Thoracic aorta (tissue), 2 donors: ENCODE results near the gene CFAP251. TPM values are rescaled to one million over a fixed set of nuclear protein-coding genes. Genes with fewer than 3 reads are reported as not detected.

Experiments used
- ATAC-seq: fragments of 150-250 bp; one replicate; pipeline ENCODE4 v1.8.0; 2017; ENCODE audit warnings: low read depth; ENCODE audit not compliant: insufficient number of reproducible peaks, low FRiP score
- DNase-seq: peaks from one replicate; pipeline ENCODE4 v3.0.0-alpha.2; 2020; ENCODE audit warnings: low spot score
- H3K27ac ChIP-seq, 2 donors: fragments of 200-600 bp; sonication (generic); 1 replicate in 1 of 2; 2 replicates in 1 of 2; pipeline ENCODE4 v1.5.1; 2016; ENCODE audit warnings: mild to moderate bottlenecking in 2 of 2, moderate library complexity in 2 of 2
- H3K27me3 ChIP-seq: fragments of 200-600 bp; sonication (generic); replicated peaks from 2 replicates; pipeline ENCODE4 v1.6.0; 2016; ENCODE audit warnings: mild to moderate bottlenecking; ENCODE audit not compliant: insufficient read depth
- H3K36me3 ChIP-seq: fragments of 200-600 bp; sonication (generic); one replicate; pipeline ENCODE4 v1.5.1; 2016
- H3K4me1 ChIP-seq, 2 donors: fragments of 200-600 bp; sonication (generic); 1 replicate in 1 of 2; 2 replicates in 1 of 2; pipeline versions ENCODE4 v1.5.1 to v1.6.0; 2016; ENCODE audit warnings: low read depth in 2 of 2, mild to moderate bottlenecking in 1 of 2; ENCODE audit not compliant: control insufficient read depth in 1 of 2
- H3K4me3 ChIP-seq: fragments of 200-600 bp; sonication (generic); 2 replicates; pipeline ENCODE4 v1.5.1; 2016; ENCODE audit warnings: mild to moderate bottlenecking
- H3K9me3 ChIP-seq: fragments of 200-600 bp; sonication (generic); 2 replicates; pipeline ENCODE4 v1.5.1; 2016
- total RNA-seq, 2 donors: library from RNA; depleted of rRNA; stranded (reverse); fragments of >200 nt; gene quantifications; one replicate each; pipeline versions ENCODE4 v1.1.0 to v1.2.3, GENCODE V29; 2016
- TF ChIP-seq, protein P1 (sequence below): fragments of 200-600 bp; sonication (generic); IDR thresholded peaks from one replicate; pipeline ENCODE4 v1.5.1; 2019; ENCODE audit warnings: antibody characterized with exemption

The CFAP251 gene
- total RNA-seq, 2 donors from 2014 or later: 3.4 to 6.9 TPM

DNA sequence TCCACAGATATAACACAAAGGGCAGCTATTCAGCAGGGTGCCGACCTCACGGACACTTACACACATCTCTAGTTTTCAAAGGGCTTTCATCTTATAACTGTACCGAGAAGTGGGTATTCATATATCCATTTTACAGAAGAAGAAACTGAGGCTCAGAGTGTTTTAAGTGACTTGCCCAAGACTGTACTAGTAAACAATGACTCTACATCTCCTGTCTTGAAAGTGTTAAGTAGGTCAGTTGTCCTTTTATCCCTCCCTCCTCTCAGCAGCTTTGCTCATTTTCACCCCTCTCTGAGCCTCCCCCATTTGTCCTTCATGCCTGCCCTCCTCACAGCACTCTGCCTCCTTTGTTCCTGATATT, 13.8 kb downstream of the CFAP251 start:
- no peaks in the 10 kb centered on the region for H3K27me3 ChIP-seq
- no peak overlapping the region for H3K27ac ChIP-seq
- ATAC-seq (no peak), DNase-seq (no peak)
- no peaks in the 10 kb centered on the region for H3K9me3 ChIP-seq
- H3K4me3 ChIP-seq: no peak overlapping the region
- no peaks in the 10 kb centered on the region for H3K36me3 ChIP-seq
- TF ChIP-seq, protein P1, sequence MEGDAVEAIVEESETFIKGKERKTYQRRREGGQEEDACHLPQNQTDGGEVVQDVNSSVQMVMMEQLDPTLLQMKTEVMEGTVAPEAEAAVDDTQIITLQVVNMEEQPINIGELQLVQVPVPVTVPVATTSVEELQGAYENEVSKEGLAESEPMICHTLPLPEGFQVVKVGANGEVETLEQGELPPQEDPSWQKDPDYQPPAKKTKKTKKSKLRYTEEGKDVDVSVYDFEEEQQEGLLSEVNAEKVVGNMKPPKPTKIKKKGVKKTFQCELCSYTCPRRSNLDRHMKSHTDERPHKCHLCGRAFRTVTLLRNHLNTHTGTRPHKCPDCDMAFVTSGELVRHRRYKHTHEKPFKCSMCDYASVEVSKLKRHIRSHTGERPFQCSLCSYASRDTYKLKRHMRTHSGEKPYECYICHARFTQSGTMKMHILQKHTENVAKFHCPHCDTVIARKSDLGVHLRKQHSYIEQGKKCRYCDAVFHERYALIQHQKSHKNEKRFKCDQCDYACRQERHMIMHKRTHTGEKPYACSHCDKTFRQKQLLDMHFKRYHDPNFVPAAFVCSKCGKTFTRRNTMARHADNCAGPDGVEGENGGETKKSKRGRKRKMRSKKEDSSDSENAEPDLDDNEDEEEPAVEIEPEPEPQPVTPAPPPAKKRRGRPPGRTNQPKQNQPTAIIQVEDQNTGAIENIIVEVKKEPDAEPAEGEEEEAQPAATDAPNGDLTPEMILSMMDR: no peak
- no peaks in the 10 kb centered on the region for H3K4me1 ChIP-seq

- H3K27me3 ChIP-seq: no peaks in the 10 kb centered on the region
- H3K27ac ChIP-seq: no peak overlapping the region
- TF ChIP-seq, protein P1: no peak
- no peak for ATAC-seq
- no peaks in the 10 kb centered on the region for H3K9me3 ChIP-seq
- no peaks in the 10 kb centered on the region for H3K36me3 ChIP-seq
- H3K4me3 ChIP-seq: no peak overlapping the region
- no peak for DNase-seq
- H3K4me1 ChIP-seq: no peaks in the 10 kb centered on the region
These were observed 14.6 kb downstream of the CFAP251 start for GRCh38 chr12:121932914-121933521.

- DNase-seq (no peak), ATAC-seq (no peak)
- TF ChIP-seq, protein P1: no peak
- H3K36me3 ChIP-seq: no peaks in the 10 kb centered on the region
- H3K27ac ChIP-seq: no peak overlapping the region
- H3K9me3 ChIP-seq: no peaks in the 10 kb centered on the region
- no peak overlapping the region for H3K4me3 ChIP-seq
- H3K27me3 ChIP-seq: no peaks in the 10 kb centered on the region
- H3K4me1 ChIP-seq: no peaks in the 10 kb centered on the region
These were observed 15.3 kb downstream of the CFAP251 start for GRCh38 chr12:121933522-121934308.

- TF ChIP-seq, protein P1: no peak
- Histone ChIP-seq H3K27ac (no peak overlapping the region), H3K9me3 (no peaks in the 10 kb centered on the region), H3K4me3 (no peak overlapping the region), H3K27me3 (no peaks in the 10 kb centered on the region), H3K4me1 (no peaks in the 10 kb centered on the region), H3K36me3 (no peaks in the 10 kb centered on the region)
- DNase-seq (no peak), ATAC-seq (no peak)
These were observed 15.9 kb downstream of the CFAP251 start for GRCh38 chr12:121934309-121934664.

DNA sequence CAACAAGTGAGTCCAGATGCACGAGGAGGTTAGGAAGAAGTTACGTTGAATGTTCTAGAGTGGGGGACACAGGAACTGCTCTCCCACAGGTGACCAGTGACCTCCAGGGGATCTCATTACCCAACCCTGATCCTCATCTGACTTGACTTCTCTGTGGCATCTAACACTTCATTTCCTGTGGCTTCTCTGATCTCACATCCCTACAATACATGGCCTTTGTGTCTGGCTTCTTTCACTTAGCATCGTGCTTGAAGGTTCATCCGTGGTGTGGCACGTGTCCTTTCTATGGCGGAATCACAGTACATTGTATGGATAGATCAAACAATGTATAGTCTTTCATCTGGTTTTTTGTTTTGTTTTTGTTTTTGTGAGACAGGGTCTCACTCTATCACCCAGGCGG, 19.3 kb downstream of the CFAP251 start:
- Histone ChIP-seq H3K9me3 (no peaks in the 10 kb centered on the region), H3K36me3 (no peaks in the 10 kb centered on the region), H3K4me3 (no peak overlapping the region), H3K4me1 (no peaks in the 10 kb centered on the region), H3K27me3 (no peaks in the 10 kb centered on the region), H3K27ac (no peak overlapping the region)
- no peak for ATAC-seq
- no peak for DNase-seq
- TF ChIP-seq, protein P1: no peak
